OCI-LY3 (cell line): ENCODE results near the gene SORCS3.

Experiments used
- H2AFZ ChIP-seq: fragments of 200-600, 300-600 bp; shearing (Covaris generic); 2 replicates; pipeline ENCODE4 v1.6.0; 2014; ENCODE audit warnings: antibody characterized with exemption, low read depth, low read length
- H3K27ac ChIP-seq: fragments of 200-600, 300-600 bp; sonication (generic); 2 replicates; pipeline ENCODE4 v1.5.1; 2014; ENCODE audit warnings: mild to moderate bottlenecking, low read length, moderate library complexity, mixed read lengths
- H3K27me3 ChIP-seq: fragments of 200-600, 300-600 bp; sonication (generic); 2 replicates; pipeline ENCODE4 v1.6.1; 2014; ENCODE audit warnings: low read depth, low read length, mixed read lengths
- H3K36me3 ChIP-seq: fragments of 200-600, 300-600 bp; sonication (generic); replicated peaks from 2 replicates; pipeline ENCODE3; 2014; ENCODE audit warnings: low read depth, low read length, mixed read lengths
- H3K4me1 ChIP-seq: fragments of 300-600, 200-600 bp; sonication (generic); 2 replicates; pipeline ENCODE4 v1.6.1; 2014; ENCODE audit warnings: low read length, mixed read lengths
- H3K4me2 ChIP-seq: fragments of 200-600, 300-600 bp; sonication (generic); 2 replicates; pipeline ENCODE4 v1.6.1; 2014; ENCODE audit warnings: low read length, mixed read lengths
- H3K4me3 ChIP-seq: fragments of 300-600, 200-600 bp; sonication (generic); 2 replicates; pipeline ENCODE4 v1.5.1; 2014; ENCODE audit warnings: antibody characterized with exemption, mild to moderate bottlenecking, low read length, moderate library complexity
- H3K79me2 ChIP-seq: fragments of 300-600, 200-600 bp; shearing (Covaris generic); 2 replicates; pipeline ENCODE4 v1.6.1; 2014; ENCODE audit warnings: mild to moderate bottlenecking, low read length, mixed read lengths
- H3K9ac ChIP-seq: fragments of 300-600, 200-600 bp; shearing (Covaris generic); 2 replicates; pipeline ENCODE4 v1.6.0; 2014; ENCODE audit warnings: mild to moderate bottlenecking, low read length, moderate library complexity
- H3K9me3 ChIP-seq: fragments of 200-600, 300-600 bp; shearing (Covaris generic); 2 replicates; pipeline ENCODE4 v1.6.1; 2014; ENCODE audit warnings: low read length, mixed read lengths; ENCODE audit not compliant: insufficient read depth
- H4K20me1 ChIP-seq: fragments of 200-600, 300-600 bp; sonication (generic); 2 replicates; pipeline ENCODE4 v1.6.1; 2016; ENCODE audit warnings: low read length, mixed read lengths; ENCODE audit not compliant: insufficient read depth
- EZH2phosphoT487 ChIP-seq: fragments of 200-600 bp; shearing (Covaris generic); IDR thresholded peaks from 2 replicates; pipeline ENCODE4 v1.6.1; 2018; ENCODE audit warnings: antibody characterized with exemption, mixed run types, low read depth
- TF ChIP-seq, protein P1 (sequence below): fragments of 200-600, 300-600 bp; sonication (generic); IDR thresholded peaks from 2 replicates; pipeline ENCODE4 v1.5.1; 2014; ENCODE audit warnings: antibody characterized with exemption, low read length, low read depth

Gene SORCS3

GRCh38 chr10:104938031-104938430 lies 296.9 kb downstream of the SORCS3 start:
- H3K27me3 ChIP-seq: no peaks in the 10 kb centered on the region
- no peak overlapping the region for H3K9ac ChIP-seq
- no peaks in the 10 kb centered on the region for H3K36me3 ChIP-seq
- H2AFZ ChIP-seq: no peak overlapping the region
- H3K9me3 ChIP-seq: no peaks in the 10 kb centered on the region
- no peak overlapping the region for H3K27ac ChIP-seq
- H4K20me1 ChIP-seq: no peaks in the 10 kb centered on the region
- no peak overlapping the region for H3K4me2 ChIP-seq
- H3K79me2 ChIP-seq: no peaks in the 10 kb centered on the region
- H3K4me1 ChIP-seq: no peaks in the 10 kb centered on the region
- H3K4me3 ChIP-seq: no peak overlapping the region
- no peak for TF ChIP-seq EZH2phosphoT487
- TF ChIP-seq, protein P1, sequence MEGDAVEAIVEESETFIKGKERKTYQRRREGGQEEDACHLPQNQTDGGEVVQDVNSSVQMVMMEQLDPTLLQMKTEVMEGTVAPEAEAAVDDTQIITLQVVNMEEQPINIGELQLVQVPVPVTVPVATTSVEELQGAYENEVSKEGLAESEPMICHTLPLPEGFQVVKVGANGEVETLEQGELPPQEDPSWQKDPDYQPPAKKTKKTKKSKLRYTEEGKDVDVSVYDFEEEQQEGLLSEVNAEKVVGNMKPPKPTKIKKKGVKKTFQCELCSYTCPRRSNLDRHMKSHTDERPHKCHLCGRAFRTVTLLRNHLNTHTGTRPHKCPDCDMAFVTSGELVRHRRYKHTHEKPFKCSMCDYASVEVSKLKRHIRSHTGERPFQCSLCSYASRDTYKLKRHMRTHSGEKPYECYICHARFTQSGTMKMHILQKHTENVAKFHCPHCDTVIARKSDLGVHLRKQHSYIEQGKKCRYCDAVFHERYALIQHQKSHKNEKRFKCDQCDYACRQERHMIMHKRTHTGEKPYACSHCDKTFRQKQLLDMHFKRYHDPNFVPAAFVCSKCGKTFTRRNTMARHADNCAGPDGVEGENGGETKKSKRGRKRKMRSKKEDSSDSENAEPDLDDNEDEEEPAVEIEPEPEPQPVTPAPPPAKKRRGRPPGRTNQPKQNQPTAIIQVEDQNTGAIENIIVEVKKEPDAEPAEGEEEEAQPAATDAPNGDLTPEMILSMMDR: no peak

DNA sequence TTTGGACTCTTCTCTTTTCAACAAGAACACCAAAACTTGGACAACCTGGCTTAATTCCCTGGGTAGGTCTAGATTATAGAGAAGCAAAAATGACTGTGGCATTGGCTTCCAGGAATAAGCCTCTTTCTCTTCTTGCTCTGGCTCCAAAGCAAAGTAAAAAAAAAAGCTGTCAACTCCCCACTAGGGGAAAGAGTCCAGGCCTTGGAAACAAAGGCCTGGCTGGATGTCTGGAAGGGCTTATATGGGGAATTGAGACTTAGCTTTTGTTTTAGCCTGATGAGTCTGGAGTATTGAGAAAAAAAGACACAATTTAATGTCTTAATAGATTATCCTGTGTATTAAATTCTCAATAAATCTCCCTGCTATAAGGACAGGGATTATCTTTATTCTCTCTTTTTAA lies 300.6 kb downstream of the SORCS3 start:
- Histone ChIP-seq H3K36me3 (no peaks in the 10 kb centered on the region), H2AFZ (no peak overlapping the region), H3K27me3 (no peaks in the 10 kb centered on the region), H3K9ac (no peak overlapping the region), H3K4me2 (no peak overlapping the region), H3K4me3 (no peak overlapping the region), H4K20me1 (no peaks in the 10 kb centered on the region), H3K4me1 (no peaks in the 10 kb centered on the region), H3K27ac (no peak overlapping the region), H3K79me2 (no peaks in the 10 kb centered on the region), H3K9me3 (no peaks in the 10 kb centered on the region)
- TF ChIP-seq, protein P1: no peak
- no peak for TF ChIP-seq EZH2phosphoT487

DNA sequence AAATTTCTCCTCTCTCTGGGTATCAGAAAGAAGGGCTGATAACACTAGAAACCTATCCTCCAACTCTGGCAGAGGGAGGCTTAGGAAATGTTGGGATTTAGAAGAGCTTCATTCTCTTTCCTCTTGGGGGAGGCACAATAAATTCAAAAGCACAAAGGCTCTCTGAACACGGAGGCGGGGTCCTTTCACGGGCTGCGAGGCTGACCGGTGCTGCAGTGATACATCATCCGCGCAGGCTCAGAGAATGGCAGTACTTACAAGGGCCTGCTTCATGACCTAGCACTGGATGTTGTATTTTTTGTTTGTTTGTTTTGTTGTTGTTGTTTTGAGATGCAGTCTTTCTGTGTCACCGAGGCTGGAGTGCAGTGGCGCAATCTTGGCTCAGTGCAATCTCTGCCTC lies 306.2 kb downstream of the SORCS3 start:
- no peaks in the 10 kb centered on the region for H3K36me3 ChIP-seq
- H4K20me1 ChIP-seq: no peaks in the 10 kb centered on the region
- no peak overlapping the region for H2AFZ ChIP-seq
- H3K79me2 ChIP-seq: no peaks in the 10 kb centered on the region
- TF ChIP-seq EZH2phosphoT487: no peak
- TF ChIP-seq, protein P1: no peak
- H3K9me3 ChIP-seq: no peaks in the 10 kb centered on the region
- H3K4me2 ChIP-seq: no peak overlapping the region
- H3K4me3 ChIP-seq: no peak overlapping the region
- H3K4me1 ChIP-seq: no peaks in the 10 kb centered on the region
- H3K9ac ChIP-seq: no peak overlapping the region
- H3K27ac ChIP-seq: no peak overlapping the region
- no peaks in the 10 kb centered on the region for H3K27me3 ChIP-seq

- H3K9me3 ChIP-seq: no peaks in the 10 kb centered on the region
- H4K20me1 ChIP-seq: no peaks in the 10 kb centered on the region
- no peak overlapping the region for H3K27ac ChIP-seq
- no peak overlapping the region for H3K9ac ChIP-seq
- TF ChIP-seq, protein P1: no peak
- no peak for TF ChIP-seq EZH2phosphoT487
- H3K4me2 ChIP-seq: no peak overlapping the region
- no peak overlapping the region for H3K4me3 ChIP-seq
- no peaks in the 10 kb centered on the region for H3K4me1 ChIP-seq
- H3K79me2 ChIP-seq: no peaks in the 10 kb centered on the region
- 0 out of 2 replicates have a peak, but pooled peaks cover 3% of the 10 kb centered on the region for H3K27me3 ChIP-seq
- H3K36me3 ChIP-seq: no peaks in the 10 kb centered on the region
- H2AFZ ChIP-seq: no peak overlapping the region
Observed at GRCh38 chr10:104957178-104957841, 316.2 kb downstream of the SORCS3 start.
